Measurements from ENCODE around the gene ELN. TPM values are rescaled to one million over a fixed set of nuclear protein-coding genes. Genes with fewer than 3 reads are reported as not detected.

The ELN gene
- total RNA-seq, 4 donors from 2014 or later = 337 to 646 (median 447) TPM

DNA sequence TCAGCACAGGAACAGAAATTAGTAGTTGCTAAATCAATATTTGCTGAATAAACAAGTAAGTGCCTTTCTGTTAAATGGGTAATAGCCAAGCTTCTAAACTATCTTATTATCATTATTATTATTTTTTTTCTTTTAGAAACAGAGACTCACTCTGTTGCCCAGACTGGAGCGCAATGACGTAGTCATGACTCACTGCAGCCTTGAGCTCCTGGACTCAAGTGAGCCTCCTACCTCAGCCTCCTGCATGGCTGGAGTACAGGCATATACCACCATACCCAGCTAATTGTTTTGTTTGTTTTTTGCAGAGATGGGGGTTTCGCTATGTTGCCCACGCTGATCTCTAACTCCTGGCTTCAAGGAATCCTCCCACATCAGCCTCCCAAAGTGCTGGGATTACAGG is 12.3 kb upstream of the ELN start:
- H3K27ac ChIP-seq (replicated peaks in 1 of 4) = no peak overlapping the region
- peaks cover 11 to 24% (median 22%) of the 10 kb centered on the region in 4 donors for H3K4me1 ChIP-seq
- WGBS = 93% methylated on average over 4 of the region's 4 CpGs

DNA sequence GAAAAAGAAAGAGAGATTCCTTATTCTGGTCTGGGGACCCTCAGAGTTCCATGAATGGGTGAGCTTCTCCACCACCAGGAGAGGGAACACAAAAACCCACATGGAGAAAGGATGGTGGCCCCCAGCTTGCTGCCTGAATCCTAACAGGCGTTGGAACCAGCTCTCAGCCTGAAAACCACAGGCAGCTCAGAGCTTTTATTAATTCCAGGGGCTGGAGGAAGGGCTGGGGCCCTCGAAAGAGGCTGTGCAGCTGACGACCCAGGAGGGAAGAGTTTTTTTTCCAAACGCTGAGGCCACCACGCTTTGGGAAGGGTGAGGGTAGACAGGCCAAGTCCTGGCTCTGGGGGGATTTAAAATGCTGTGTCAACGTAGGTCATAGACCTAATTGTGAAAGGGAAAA is 10.8 kb upstream of the ELN start:
- no peaks in the 10 kb centered on the region for H3K9me3 ChIP-seq
- intact Hi-C loops (cut with DNase I) = no loop called here
- no peak overlapping the region for H3K4me3 ChIP-seq
- WGBS = 66% methylated on average over 6 of the region's 6 CpGs
- no peak overlapping the region for H3K27ac ChIP-seq (replicated peaks in 1 of 4)
- H3K4me1 ChIP-seq = peaks cover 14 to 30% (median 27%) of the 10 kb centered on the region in 4 donors
- TF ChIP-seq POLR2A (IDR thresholded peaks at IDR 0.05; ENCODE audit: low read depth) = no peak
- no peak for DNase-seq (ENCODE audit: extremely low spot score)
- H3K36me3 ChIP-seq = no peaks in the 10 kb centered on the region
- H3K27me3 ChIP-seq = no peaks in the 10 kb centered on the region

More for the DNA sequence above, 12.3 kb upstream of the ELN start:
- Histone ChIP-seq H3K27me3 (no peaks in the 10 kb centered on the region), H3K9me3 (no peaks in the 10 kb centered on the region), H3K36me3 (no peaks in the 10 kb centered on the region), H3K4me3 (no peak overlapping the region)
- TF ChIP-seq POLR2AphosphoS5 (IDR thresholded peaks at IDR 0.05) = no peak
- TF ChIP-seq EP300 (IDR thresholded peaks at IDR 0.05) = no peak
- TF ChIP-seq, protein P1, sequence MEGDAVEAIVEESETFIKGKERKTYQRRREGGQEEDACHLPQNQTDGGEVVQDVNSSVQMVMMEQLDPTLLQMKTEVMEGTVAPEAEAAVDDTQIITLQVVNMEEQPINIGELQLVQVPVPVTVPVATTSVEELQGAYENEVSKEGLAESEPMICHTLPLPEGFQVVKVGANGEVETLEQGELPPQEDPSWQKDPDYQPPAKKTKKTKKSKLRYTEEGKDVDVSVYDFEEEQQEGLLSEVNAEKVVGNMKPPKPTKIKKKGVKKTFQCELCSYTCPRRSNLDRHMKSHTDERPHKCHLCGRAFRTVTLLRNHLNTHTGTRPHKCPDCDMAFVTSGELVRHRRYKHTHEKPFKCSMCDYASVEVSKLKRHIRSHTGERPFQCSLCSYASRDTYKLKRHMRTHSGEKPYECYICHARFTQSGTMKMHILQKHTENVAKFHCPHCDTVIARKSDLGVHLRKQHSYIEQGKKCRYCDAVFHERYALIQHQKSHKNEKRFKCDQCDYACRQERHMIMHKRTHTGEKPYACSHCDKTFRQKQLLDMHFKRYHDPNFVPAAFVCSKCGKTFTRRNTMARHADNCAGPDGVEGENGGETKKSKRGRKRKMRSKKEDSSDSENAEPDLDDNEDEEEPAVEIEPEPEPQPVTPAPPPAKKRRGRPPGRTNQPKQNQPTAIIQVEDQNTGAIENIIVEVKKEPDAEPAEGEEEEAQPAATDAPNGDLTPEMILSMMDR (IDR thresholded peaks at IDR 0.05) = no peak
- TF ChIP-seq POLR2A (IDR thresholded peaks at IDR 0.05; ENCODE audit: low read depth) = no peak
- DNase-seq (ENCODE audit: extremely low spot score) = no peak
- intact Hi-C loops (cut with DNase I) = no loop called here

DNA sequence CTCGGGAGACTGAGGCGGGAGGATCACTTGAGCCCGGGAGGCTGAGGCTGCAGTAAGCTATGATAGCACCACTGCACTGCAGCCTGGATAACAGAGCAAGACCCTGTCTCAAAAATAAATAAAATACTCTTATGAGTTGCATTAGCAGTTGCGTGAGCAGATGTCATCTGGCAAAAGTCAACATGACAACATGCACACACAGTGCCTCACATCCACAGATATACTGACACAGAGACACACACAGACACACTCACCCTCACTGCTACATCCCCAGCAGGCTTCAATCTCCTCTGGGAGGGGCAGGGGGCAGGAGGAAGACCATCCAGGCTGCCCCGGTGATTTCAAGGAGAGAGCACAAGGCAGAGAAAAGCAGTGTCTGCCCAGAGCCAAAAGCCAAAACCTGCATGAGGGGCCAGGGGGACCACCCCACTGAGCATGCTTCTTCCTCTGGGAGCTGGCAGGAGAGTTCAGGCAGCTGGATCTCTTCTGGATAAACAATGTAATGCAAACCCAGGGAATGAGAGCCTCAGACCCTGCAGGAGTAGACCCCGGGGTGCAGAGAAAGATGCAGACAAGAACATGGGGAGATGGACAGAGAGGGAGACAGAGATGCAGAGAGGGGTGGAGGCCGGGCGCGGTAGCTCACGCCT is 9.6 kb upstream of the ELN start:
- no peak for DNase-seq (ENCODE audit: extremely low spot score)
- Histone ChIP-seq H3K4me1 (peaks cover 21 to 33% (median 31%) of the 10 kb centered on the region in 4 donors), H3K27ac (replicated peaks in 1 of 4) (no peak overlapping the region), H3K36me3 (no peaks in the 10 kb centered on the region), H3K4me3 (no peak overlapping the region), H3K27me3 (no peaks in the 10 kb centered on the region), H3K9me3 (no peaks in the 10 kb centered on the region)
- WGBS = 76% methylated on average over 10 of the region's 10 CpGs
- TF ChIP-seq, protein P1 (IDR thresholded peaks at IDR 0.05) = no peak
- TF ChIP-seq POLR2AphosphoS5 (IDR thresholded peaks at IDR 0.05) (no peak), POLR2A (IDR thresholded peaks at IDR 0.05; ENCODE audit: low read depth) (no peak), EP300 (IDR thresholded peaks at IDR 0.05) (no peak)
- intact Hi-C loops (cut with DNase I) = no loop called here

DNA sequence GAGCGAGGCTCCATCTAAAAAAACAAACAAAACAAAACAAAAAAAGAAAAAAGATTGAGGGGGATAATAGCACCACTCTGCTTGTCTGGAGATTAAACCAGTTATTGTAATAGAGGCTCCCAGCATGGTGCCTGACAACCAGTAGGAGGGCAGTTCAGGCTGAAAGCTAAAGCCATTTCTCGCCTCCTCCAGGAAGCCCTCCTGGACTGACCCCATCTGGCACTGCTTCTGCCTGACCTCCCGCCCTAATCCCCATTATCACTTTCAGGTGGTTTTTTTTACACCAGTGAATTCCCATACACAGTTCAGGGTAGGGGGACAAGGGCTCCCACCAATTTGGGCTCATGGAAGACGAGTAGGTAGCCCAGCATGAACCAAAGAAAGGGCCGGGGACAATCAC is 8.8 kb upstream of the ELN start:
- H3K4me3 ChIP-seq = no peak overlapping the region
- no peak overlapping the region for H3K27ac ChIP-seq (replicated peaks in 1 of 4)
- peaks cover 22 to 33% (median 31%) of the 10 kb centered on the region in 4 donors for H3K4me1 ChIP-seq
- no peaks in the 10 kb centered on the region for H3K36me3 ChIP-seq
- no peaks in the 10 kb centered on the region for H3K9me3 ChIP-seq
- TF ChIP-seq POLR2AphosphoS5 (IDR thresholded peaks at IDR 0.05) (no peak), EP300 (IDR thresholded peaks at IDR 0.05) (no peak), POLR2A (IDR thresholded peaks at IDR 0.05; ENCODE audit: low read depth) (no peak)
- TF ChIP-seq, protein P1 (IDR thresholded peaks at IDR 0.05) = no peak
- WGBS = 96% methylated on average over 5 of the region's 5 CpGs
- intact Hi-C loops (cut with DNase I) = no loop called here
- no peak for DNase-seq (ENCODE audit: extremely low spot score)
- H3K27me3 ChIP-seq = no peaks in the 10 kb centered on the region

DNA sequence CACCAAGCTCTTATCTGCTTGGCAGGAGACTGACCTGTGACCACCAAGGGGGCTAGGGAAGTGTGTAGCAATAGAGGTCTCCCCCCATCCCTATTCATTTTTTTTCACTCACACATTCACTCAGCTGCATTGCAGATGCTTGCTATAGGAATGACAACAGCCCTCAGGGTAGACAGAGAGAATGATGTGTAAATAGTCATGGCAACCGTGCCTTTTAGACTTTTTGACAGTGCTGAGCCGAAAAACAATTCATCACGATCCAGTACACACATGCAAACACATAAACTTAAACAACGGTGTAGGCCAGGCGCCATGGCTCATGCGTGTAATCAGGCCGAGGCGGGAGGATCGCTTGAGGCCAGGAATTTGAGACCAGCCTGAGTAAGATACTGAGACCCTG is 7.6 kb upstream of the ELN start:
- H3K27ac ChIP-seq (replicated peaks in 1 of 4) = no peak overlapping the region
- H3K9me3 ChIP-seq = no peaks in the 10 kb centered on the region
- DNase-seq (ENCODE audit: extremely low spot score) = no peak
- peaks cover 22 to 39% (median 36%) of the 10 kb centered on the region in 4 donors for H3K4me1 ChIP-seq
- TF ChIP-seq, protein P1 (IDR thresholded peaks at IDR 0.05) = no peak
- TF ChIP-seq POLR2A (IDR thresholded peaks at IDR 0.05; ENCODE audit: low read depth) (no peak), EP300 (IDR thresholded peaks at IDR 0.05) (no peak), POLR2AphosphoS5 (IDR thresholded peaks at IDR 0.05) (no peak)
- 95% methylated on average over 9 of the region's 9 CpGs for WGBS
- H3K4me3 ChIP-seq = no peak overlapping the region
- no peaks in the 10 kb centered on the region for H3K27me3 ChIP-seq
- intact Hi-C loops (cut with DNase I) = no loop called here
- H3K36me3 ChIP-seq = no peaks in the 10 kb centered on the region

Data from esophagus muscularis mucosa (tissue), 4 donors.